Nephron (organoid): Measurements from ENCODE around the gene NAGA.

Source experiments
- H3K27ac Mint-ChIP-seq, 3 experiments: 2 replicates each; pipeline ENCODE4 v1.8.0; 2020; ENCODE audit warnings: mixed read lengths in 3 of 3, mild to moderate bottlenecking in 2 of 3, moderate library complexity in 1 of 3
- H3K27me3 Mint-ChIP-seq: 2 replicates; pipeline ENCODE4 v1.8.0; 2021; ENCODE audit warnings: low read depth, mild to moderate bottlenecking, moderate library complexity, mixed read lengths
- H3K36me3 Mint-ChIP-seq: 2 replicates; pipeline ENCODE4 v1.8.0; 2020; ENCODE audit warnings: low read depth, mixed read lengths
- H3K4me1 Mint-ChIP-seq: 2 replicates; pipeline ENCODE4 v1.8.0; 2020; ENCODE audit warnings: mixed read lengths
- H3K4me3 Mint-ChIP-seq, 3 experiments: 2 replicates each; pipeline ENCODE4 v1.8.0; 2020; ENCODE audit warnings: mild to moderate bottlenecking in 3 of 3, mixed read lengths in 3 of 3, moderate library complexity in 2 of 3
- H3K9me3 Mint-ChIP-seq: 2 replicates; pipeline ENCODE4 v1.8.0; 2020; ENCODE audit warnings: mixed read lengths
- CTCF ChIP-seq, 3 experiments: fragments of 200-600 bp; sonication (generic); IDR thresholded peaks; one replicate each; pipeline ENCODE4 v1.5.0; 2021; ENCODE audit warnings: antibody characterized with exemption in 3 of 3; ENCODE audit not compliant: unreplicated experiment in 3 of 3

The NAGA gene

DNA sequence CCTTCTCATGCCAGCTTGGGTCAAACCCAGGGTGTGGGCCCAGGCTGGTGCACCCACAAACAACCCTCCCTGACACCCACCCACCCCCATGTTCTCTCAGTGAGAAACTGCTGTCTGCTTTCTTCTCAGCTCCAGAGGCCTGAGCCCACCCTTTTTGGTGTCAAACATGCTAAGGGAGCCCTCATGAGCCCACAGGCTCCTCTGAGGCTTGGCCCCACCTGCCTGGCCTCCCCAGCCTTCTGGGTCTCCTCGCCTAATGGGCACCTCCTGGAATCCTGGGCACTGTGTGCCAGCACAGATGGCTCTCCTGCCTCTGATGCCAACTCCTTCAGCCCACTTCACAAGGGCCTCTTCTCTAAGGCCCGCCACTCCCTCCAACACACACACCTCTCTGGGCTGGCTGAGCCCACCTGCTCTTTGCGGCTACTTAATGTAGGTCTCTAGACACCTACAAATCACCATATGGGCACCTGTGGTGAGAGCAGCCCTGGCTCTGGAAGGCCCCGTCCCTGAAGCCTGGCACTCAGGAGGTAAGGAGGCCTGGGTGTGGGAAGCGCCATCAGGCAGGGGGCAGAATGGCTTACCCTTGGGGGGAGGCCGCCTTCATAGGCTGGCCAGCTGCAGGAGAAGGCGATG is 4.4 kb downstream of the NAGA start:
- Mint-ChIP-seq H3K4me1 (peaks cover 8% of the 10 kb centered on the region), H3K27ac (no peak overlapping the region), H3K36me3 (peaks cover 28% of the 10 kb centered on the region), H3K27me3 (no peaks in the 10 kb centered on the region), H3K9me3 (no peaks in the 10 kb centered on the region), H3K4me3 (no peak overlapping the region)
- no peak for TF ChIP-seq CTCF (IDR thresholded peaks at IDR 0.05; ENCODE audit: unreplicated experiment in 3 of 3)

DNA sequence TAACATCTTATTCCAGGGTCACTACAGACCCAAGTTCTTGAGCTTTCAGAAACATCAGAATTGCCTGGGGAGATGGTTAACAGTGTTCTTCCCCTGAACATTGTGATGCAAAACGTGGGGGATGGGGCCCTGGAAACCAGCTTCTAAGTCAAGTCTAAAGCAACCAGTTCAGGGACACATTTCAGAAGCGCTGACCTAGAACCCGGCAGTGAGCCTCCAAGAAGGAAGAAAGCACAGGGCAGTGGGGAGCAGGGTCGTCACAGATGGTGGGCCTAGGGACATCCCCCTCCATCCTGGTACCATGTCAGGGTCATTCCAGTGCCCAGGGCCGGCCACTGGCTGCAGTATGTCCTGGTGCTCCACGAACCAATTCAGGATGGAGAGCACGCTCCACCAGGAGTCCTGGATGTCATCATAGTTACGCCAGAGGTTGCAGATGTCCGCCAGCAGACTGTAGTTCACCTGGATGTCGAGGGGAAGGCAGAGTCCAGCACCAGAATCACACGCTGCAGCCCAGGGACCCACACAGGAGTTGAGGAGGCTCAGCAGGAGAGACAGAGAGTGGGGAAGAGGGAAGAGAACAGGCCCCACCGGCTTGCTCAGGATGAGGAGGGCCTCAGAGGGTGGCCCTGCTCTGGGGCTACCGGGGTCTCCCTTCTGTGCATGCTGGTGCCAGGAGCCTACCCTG is 5.0 kb downstream of the NAGA start:
- no peak for TF ChIP-seq CTCF (IDR thresholded peaks at IDR 0.05; ENCODE audit: unreplicated experiment in 3 of 3)
- Mint-ChIP-seq H3K9me3 (no peaks in the 10 kb centered on the region), H3K27me3 (no peaks in the 10 kb centered on the region), H3K36me3 (peaks cover 33% of the 10 kb centered on the region), H3K4me3 (peak overlapping the region in 1 of 3 experiments; percentile 35), H3K27ac (no peak overlapping the region), H3K4me1 (peaks cover 1% of the 10 kb centered on the region)

GRCh38 chr22:42064629-42065028 is 6.0 kb downstream of the NAGA start:
- Mint-ChIP-seq H3K9me3 (no peaks in the 10 kb centered on the region), H3K27ac (no peak overlapping the region), H3K27me3 (no peaks in the 10 kb centered on the region), H3K4me3 (no peak overlapping the region), H3K36me3 (peaks cover 38% of the 10 kb centered on the region), H3K4me1 (no peaks in the 10 kb centered on the region)
- no peak for TF ChIP-seq CTCF (IDR thresholded peaks at IDR 0.05; ENCODE audit: unreplicated experiment in 3 of 3)

GRCh38 chr22:42062506-42063170 is 8.0 kb downstream of the NAGA start:
- peaks cover 5% of the 10 kb centered on the region for H3K9me3 Mint-ChIP-seq
- no peak for TF ChIP-seq CTCF (IDR thresholded peaks at IDR 0.05; ENCODE audit: unreplicated experiment in 3 of 3)
- peaks cover 55% of the 10 kb centered on the region for H3K36me3 Mint-ChIP-seq
- H3K27me3 Mint-ChIP-seq = no peaks in the 10 kb centered on the region
- no peak overlapping the region for H3K4me3 Mint-ChIP-seq
- no peak overlapping the region for H3K27ac Mint-ChIP-seq
- H3K4me1 Mint-ChIP-seq = no peaks in the 10 kb centered on the region

- H3K9me3 Mint-ChIP-seq = peaks cover 18% of the 10 kb centered on the region
- no peaks in the 10 kb centered on the region for H3K4me1 Mint-ChIP-seq
- no peaks in the 10 kb centered on the region for H3K27me3 Mint-ChIP-seq
- no peak for TF ChIP-seq CTCF (IDR thresholded peaks at IDR 0.05; ENCODE audit: unreplicated experiment in 3 of 3)
- H3K27ac Mint-ChIP-seq = no peak overlapping the region
- peaks cover 56% of the 10 kb centered on the region for H3K36me3 Mint-ChIP-seq
- no peak overlapping the region for H3K4me3 Mint-ChIP-seq
These were observed 9.6 kb downstream of the NAGA start for GRCh38 chr22:42061041-42061440.
